EL (cell line): ENCODE measurements around the gene SORBS1.
"Not testable (repeated sequence)": the region's sequence is repeated elsewhere in the genome, so short reads cannot be mapped to it uniquely, and the experiment has no call there.

Source experiments
- DNase-seq: peaks from one replicate; pipeline ENCODE4 v3.0.0-alpha.2; 2016

SORBS1 gene

GRCh38 chr10:95480102-95480900, 80.9 kb downstream of the SORBS1 start:
- no peak for DNase-seq

DNA sequence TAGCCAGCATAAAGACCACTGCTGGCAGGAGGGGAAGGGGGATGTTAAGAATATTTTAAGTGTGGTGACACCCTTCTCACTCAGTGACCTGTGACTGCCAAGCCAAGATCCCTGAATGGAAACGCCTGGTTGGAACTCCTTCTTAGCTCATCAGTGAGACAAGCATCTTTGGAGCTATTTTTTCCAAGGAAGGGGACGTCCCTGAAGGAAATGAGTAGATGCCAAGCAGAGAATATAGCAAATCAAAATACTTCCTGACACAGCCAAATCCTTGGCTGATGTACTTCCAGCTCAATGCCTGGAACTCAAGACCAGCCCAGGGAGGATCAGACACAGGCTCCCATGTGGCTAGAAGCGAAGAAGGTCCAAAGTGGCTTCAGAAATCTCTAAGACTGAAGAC, 82.2 kb downstream of the SORBS1 start:
- no peak for DNase-seq

DNA sequence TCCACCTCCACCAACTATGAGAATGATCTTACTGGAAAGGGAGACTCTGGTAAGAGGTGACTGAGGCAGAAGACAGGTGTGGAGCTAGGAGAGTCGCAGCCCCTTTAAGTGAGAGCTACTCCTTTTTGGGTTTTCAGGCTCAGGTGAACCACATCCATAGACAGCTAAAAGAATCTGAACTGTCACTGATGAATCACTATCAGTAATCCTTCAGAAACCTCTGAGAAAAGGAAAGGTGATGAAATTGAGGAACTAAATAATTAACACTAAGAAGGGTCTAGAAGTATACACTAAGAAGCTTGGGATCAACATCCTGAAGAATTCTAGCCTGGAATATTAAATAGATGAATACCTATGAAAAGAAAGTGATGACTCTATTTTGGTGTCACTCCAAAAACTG, 83.0 kb downstream of the SORBS1 start:
- DNase-seq = no peak

DNA sequence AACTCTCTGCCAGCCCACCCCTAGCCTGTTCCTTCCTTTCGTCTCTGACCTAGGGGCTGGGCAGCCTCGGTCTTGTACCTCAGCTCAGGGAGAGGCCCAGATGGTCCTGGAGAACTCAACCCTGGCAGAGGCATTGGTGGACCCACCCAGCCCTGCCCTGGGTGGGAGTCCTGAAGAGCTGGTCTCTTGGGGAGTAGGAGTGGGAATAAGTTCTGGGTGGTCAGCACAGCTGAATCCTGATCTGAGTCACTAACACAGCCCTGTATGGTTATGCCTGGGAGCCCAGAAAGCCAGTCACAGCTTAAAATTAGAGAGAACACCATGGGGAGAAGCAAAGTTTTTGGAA, 84.0 kb downstream of the SORBS1 start:
- DNase-seq = no peak

- no peak for DNase-seq
Measured at GRCh38 chr10:95476469-95477174, 84.5 kb downstream of the SORBS1 start.

GRCh38 chr10:95475827-95476468, 85.2 kb downstream of the SORBS1 start:
- DNase-seq = no peak

DNA sequence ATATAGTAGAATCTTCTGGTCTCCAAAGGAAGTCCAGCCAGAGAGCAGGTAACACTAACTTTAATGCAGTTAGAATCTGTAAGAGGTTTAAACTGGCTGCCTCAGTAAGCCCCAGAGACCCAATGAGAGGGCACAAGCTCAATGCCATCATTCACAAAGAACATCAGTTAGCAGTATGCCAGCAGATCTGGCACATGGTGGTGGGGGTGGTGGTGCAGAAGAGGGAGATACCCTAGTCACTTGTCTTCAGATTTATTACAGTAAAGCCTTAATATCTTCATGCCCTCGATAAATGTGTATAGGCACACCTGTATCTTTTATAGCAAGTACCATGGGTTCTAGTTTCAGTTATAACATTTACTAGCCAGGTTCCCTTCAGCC, 86.2 kb downstream of the SORBS1 start:
- no peak for DNase-seq

DNA sequence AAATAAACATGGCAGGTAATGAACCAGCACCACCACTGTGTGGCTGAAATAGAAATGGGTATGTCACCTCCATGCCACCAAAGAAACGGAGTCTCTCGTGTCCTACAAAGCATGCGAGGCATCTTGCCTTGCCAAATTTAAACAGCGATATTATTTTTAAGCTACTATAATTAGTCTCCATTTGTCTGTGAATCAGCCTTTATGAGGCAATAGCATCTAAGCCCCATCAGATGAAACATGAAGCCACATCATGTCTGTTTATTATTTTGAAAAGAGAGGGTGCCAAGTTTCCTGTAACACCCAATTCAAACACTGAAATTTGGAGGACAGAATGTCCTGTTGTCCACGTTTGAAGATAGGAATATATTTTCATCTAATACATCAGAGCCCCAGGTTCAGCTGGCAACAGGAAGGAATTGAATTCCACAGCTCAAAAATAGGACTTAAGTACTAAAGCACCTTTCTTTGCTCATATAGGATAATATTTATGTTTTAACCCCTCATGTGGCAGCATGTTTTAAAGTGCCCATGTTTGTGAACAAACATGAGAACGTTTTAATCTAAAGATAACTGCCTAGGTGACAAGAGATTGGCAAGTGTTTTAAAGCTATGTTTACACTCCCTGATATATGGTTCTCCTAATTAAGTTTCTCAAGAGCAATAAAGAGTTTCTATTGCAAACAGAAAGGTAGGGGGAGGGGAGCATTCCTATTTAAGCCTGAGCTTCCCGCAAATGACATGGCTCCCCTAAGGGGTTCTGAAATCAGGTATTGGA, 86.8 kb downstream of the SORBS1 start:
- no peak for DNase-seq

GRCh38 chr10:95472304-95473088, 88.7 kb downstream of the SORBS1 start:
- DNase-seq = no peak

GRCh38 chr10:95469676-95470075, 91.5 kb downstream of the SORBS1 start:
- DNase-seq = no peak

DNA sequence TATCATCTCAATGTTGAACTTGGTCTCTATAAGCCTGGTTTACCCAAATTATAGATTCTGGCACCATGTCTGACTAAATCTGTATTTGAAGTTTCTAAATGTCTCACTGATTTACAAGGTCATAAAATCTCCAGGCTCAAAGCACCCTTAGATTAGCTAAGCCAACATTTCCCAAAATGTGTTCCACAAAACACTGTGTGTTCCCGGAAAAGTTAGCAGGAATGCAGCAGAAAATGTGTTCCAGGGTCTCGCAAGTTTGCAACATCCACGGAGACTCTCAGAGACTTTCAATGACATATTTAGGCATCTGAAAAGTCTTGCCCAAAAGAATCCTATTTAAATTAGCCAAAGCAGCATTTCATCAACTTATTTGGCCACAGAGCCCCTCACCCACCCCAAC, 91.9 kb downstream of the SORBS1 start:
- no peak for DNase-seq

- not testable (repeated sequence) for DNase-seq
Measured at GRCh38 chr10:95467642-95468041, 93.5 kb downstream of the SORBS1 start.

GRCh38 chr10:95467162-95467599, 94.0 kb downstream of the SORBS1 start:
- peak; percentile 17 for DNase-seq

- no peak for DNase-seq
Measured at GRCh38 chr10:95466436-95466835, 94.7 kb downstream of the SORBS1 start.

GRCh38 chr10:95464280-95464679, 96.9 kb downstream of the SORBS1 start:
- DNase-seq = no peak

- no peak for DNase-seq
Measured at GRCh38 chr10:95462740-95463667, 98.2 kb downstream of the SORBS1 start.

GRCh38 chr10:95461611-95462010, 99.6 kb downstream of the SORBS1 start:
- no peak for DNase-seq

GRCh38 chr10:95459446-95460045, 101.6 kb downstream of the SORBS1 start:
- no peak for DNase-seq

DNA sequence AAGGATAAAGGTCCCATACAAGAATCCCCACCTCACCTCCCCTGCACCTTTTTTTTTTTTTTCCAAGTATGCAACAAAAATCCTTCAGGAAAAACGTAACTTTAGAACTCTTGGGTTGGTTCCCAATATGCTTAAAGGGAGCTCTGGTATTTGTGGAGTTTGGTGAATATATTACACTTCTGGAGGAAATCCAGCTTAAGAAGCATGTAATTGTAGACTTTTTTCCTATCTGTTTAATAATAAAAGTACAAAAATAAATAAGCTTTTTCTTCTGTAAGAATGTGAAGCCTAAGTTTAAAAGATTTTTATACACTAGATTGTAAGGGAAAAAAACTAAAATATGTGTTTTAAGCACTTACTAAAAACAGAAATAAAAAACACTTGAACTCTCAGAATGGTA, 102.3 kb downstream of the SORBS1 start:
- no peak for DNase-seq

GRCh38 chr10:95458014-95458413, 103.2 kb downstream of the SORBS1 start:
- DNase-seq = no peak
